DMS 273 (cell line): Measurements from ENCODE around the gene MS4A18.
"Not testable (repeated sequence)": the region's sequence is repeated elsewhere in the genome, so short reads cannot be mapped to it uniquely, and the experiment has no call there.

Source experiments
- DNase-seq: peaks from one replicate; lab custom pipeline; 2025; ENCODE audit not compliant: unreplicated experiment; lab: John Stamatoyannopoulos, UW

The MS4A18 gene

GRCh38 chr11:60734279-60734678 is 9.8 kb downstream of the MS4A18 start:
- DNase-seq: no peak

DNA sequence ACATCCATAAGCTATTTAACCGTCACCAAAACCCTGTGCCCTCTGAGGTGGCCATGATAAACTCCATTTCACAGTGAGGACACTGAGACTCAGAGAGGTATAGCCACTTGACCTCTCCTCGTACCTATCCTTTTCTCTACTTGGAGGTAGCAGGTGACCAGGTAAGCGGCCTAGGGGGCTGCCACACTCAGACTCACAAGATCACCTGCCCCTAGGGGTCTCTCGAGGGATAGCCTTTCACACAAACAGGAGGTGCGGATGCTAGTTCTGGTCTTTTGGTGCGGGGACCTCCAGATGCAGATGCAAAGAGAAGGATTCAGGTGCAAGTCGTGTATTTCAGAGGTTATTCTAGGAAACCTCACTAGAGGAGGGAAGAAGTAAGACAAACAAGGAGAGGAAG is 14.6 kb downstream of the MS4A18 start:
- DNase-seq: no peak

DNA sequence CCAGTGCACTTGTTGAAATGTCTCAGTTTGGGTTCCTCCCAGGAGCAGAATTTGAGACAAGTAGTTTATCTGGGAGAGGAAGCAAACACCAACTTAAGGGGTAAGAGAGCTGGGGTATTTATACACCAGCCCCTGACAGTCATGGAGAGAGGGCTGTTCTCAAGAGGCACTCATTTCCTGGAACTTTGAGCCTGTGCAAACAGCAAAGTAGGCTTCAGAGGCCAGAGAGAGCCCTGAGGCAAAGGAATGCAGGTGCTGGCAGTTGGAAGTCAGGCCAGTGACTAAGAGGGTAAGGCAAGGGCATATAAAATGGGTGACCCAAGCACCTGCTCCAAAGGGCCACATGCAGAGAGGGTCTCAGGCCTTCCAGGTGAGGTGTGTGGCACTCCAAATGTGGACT is 16.1 kb downstream of the MS4A18 start:
- no peak for DNase-seq

DNA sequence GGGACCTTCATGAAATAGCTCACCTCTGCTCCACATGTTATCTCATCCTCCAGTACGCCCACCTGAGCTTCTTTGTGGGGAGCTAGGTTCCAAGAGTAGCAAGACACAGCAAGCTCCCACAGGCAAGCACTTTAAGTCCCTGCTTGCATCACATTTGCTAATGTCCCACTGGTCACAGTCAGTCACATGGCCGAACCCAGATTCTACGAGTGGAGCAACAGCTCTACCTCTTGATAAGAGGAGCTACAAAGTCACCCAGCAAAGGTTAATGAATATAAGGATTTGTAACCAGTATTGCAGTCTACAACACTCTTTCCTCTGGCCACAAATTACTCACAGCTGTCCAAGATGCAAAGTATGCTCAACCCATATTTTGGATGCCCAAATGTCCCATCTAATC is 16.9 kb downstream of the MS4A18 start:
- no peak for DNase-seq

DNA sequence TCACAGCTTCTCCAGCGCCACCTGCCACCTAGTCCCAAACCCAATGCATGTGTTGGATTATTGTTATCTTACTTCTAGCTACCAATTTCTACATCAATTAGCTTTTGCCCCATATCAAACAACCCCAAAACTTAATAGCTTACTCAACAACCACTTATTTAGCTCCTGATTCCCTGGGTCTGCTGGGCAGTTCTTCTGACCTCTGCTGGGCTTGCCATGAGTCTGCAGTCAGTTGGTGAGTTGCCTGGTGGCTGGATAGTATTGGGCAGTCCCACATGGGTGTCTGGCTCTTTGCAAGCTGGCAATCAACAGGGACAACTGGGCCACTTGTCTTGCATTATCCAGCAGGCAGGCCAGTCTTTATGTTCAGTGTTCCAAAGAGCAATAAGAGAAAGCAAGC is 18.5 kb downstream of the MS4A18 start:
- DNase-seq: no peak

- no peak for DNase-seq
Observed at GRCh38 chr11:60744114-60744513, 19.6 kb downstream of the MS4A18 start.

GRCh38 chr11:60747359-60747873 is 22.9 kb downstream of the MS4A18 start:
- DNase-seq: no peak

- DNase-seq: no peak
Observed at GRCh38 chr11:60748225-60748624, 23.7 kb downstream of the MS4A18 start.

- no peak for DNase-seq
Observed at GRCh38 chr11:60748821-60749220, 24.3 kb downstream of the MS4A18 start.

DNA sequence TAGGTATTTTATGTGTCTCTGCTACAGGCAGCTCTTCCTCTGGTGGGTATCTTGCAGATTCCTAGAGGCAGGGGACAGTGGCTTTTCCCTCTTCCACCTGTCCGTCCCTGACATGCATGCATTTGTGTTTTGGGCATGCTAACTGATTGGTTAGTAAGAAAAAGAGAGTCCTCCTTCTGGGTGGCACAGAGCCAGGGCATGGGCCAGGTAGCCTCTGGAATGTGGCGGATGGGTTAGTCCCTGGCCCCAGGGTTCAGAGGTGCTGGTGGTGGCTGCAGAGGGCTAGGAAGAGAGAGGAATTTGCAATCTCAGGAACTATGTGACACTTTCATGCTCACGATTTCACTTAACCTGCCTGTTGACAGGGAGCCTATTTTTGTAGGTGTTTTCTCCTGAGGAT is 26.4 kb downstream of the MS4A18 start:
- no peak for DNase-seq

- DNase-seq: no peak
Observed at GRCh38 chr11:60753309-60753708, 28.8 kb downstream of the MS4A18 start.

GRCh38 chr11:60754887-60755286 is 30.4 kb downstream of the MS4A18 start:
- no peak for DNase-seq

DNA sequence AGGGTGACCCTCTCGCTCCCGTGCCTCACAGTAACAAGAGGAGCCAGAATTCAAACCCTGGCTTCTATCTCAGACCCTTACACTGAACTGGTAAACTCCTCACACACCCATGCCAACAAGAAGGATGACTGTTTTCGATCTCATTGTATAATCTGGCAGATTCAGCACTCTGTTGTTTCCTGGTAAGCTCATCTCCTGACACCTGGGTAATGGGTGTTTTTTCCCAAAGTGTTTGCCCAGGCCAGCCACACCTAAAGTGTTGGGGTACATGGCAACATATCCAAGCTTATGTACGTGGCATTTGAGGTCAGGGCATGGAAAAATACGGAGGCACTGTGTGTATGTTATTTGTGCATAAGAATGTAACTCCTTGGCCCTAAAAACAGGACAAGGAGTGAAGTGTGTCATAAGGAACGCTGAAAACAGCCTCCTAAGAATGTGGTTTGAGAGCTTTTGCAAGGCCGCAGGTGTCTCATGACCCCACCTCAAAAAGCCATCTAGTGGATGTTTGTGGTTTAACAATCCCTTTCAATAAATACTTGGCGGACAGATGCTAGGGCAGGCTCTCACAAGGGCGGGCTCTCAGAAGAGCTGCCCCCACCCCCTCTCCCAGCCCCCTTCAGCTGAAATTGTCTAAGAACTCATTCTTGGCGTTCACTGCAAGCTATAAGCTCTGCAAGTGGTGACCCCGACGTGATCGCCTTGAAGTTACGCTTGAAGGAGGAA is 31.9 kb downstream of the MS4A18 start, which contains the start of gene MS4A15:
MS4A15 (plus strand) TSS at position 561 of the 726 bp plus-strand sequence. CDS start 6,867 bp downstream, outside the sequence.
- DNase-seq: peak; percentile 70

DNA sequence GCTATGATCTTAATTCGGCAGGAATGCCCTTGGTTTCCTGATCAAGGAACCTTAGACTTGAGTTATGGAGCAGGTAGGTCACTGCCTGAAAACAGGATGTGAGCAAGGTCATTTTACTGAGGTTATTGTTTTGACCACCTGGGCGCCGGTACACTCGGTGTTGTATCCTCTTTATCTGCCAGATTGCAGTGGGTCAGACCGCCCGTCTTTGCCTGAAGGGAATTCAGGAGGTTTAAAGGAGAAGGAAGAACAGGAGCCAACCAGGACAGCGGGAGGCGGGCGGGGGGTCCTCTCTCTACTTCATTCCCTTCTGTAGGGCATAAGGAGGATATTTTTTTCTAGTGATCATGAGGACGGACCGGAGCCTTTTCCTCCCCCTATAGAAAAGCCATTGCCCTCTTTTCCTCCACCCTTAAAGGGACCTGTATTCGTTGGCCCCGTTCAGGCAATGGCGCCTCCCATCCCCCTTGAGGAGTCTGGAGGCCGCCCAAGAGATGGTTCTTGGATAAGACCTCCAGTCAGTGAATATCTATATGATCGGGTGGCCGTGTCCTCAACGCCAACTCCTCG is 32.8 kb downstream of the MS4A18 start:
- DNase-seq: no peak

GRCh38 chr11:60758671-60759070 is 34.2 kb downstream of the MS4A18 start:
- not testable (repeated sequence) for DNase-seq

- not testable (repeated sequence) for DNase-seq
Observed at GRCh38 chr11:60759438-60760225, 35.1 kb downstream of the MS4A18 start.

GRCh38 chr11:60761436-60762190 is 37.1 kb downstream of the MS4A18 start:
- no peak for DNase-seq

DNA sequence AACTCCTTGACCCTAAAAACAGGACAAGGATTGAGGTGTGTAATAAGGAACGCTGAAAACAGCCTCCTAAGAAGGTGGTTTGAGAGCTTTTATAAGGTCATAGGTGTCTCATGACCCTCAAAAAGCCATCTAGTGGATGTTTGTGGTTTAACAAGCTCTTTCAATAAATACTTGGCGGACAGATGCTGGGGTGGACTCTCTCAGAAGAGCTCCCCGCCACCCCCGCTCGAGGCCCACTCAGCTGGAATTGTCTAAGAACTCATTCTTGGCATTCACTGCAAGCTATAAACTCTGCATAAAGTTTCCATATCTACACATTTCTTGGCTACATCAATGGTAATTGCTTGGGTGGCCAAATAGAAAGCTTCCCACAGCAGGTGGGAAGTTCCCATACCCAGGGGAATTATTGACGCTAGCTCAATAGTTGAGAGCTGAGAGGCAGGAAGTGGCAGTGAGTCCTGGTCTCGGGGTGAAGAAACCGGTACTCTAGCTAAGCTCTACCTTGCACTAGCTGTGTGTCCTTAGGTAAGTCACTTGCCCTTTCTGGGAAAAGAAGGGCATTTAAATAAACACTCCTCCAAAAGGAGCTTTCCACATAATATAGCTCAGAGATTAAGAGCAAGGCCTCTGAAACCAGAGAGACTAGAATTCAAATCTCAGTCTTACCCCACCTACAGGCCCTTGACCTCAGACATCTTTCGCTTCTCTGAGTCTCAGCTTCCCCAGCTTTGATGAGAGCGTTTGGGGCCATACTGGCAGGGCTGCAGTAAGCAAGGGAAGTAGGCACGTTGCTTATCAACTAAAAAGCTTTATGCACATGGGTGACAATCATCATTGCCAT is 38.6 kb downstream of the MS4A18 start:
- DNase-seq: peak; percentile 60

DNA sequence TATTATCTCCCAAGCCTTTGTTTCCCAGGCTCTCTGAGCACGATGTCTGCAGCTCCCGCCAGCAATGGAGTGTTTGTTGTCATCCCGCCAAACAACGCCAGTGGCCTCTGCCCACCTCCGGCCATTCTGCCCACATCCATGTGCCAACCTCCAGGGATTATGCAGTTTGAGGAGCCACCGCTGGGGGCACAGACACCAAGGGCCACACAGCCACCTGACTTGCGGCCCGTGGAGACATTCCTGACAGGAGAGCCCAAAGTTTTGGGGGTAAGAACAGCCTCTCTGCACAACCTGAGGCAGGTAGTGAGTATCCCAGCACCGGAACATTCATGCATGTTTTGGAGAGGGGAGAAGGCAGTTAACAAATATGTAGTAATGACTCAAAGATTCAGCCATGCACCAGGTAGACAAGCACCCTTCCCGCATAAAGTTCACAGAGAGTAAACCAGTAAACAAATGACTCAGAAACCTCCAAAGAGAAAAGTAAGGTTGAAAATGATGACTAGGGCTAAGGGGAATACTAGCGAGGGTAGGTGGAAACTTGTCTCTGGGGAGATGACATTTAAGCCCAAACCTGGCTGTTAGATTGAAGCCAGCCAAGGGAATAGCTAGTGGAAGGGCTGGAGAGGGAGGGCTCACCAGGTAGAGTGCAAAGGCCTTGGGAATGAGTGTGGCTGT is 39.3 kb downstream of the MS4A18 start:
- no peak for DNase-seq

- DNase-seq: no peak
Observed at GRCh38 chr11:60764879-60765278, 40.4 kb downstream of the MS4A18 start.
